Lower lobe of right lung (tissue), 2 donors: ENCODE data around the gene METTL2B. TPM values are rescaled to one million over a fixed set of nuclear protein-coding genes. Genes with fewer than 3 reads are reported as not detected.

Experiments used
- ATAC-seq, 2 donors: fragments of 200-7000 bp; cut with Tn5 transposase; one replicate each; pipeline ENCODE4 v1.9.1; 2020 to 2022; ENCODE audit warnings: mild to moderate bottlenecking in 2 of 2, moderate library complexity in 2 of 2
- DNase-seq: peaks from one replicate; pipeline ENCODE4 v3.0.0-alpha.2; 2020
- H3K27ac ChIP-seq: fragments of 200-600 bp; one replicate; pipeline ENCODE4 v1.8.0; 2022
- H3K27me3 ChIP-seq: fragments of 200-600 bp; one replicate; pipeline ENCODE4 v1.8.0; 2022; ENCODE audit warnings: low read depth
- H3K36me3 ChIP-seq: fragments of 200-600 bp; one replicate; pipeline ENCODE4 v1.8.0; 2022; ENCODE audit warnings: mild to moderate bottlenecking
- H3K4me1 ChIP-seq: fragments of 200-600 bp; one replicate; pipeline ENCODE4 v1.8.0; 2022
- H3K4me3 ChIP-seq: fragments of 200-600 bp; one replicate; pipeline ENCODE4 v1.8.0; 2022; ENCODE audit warnings: mild to moderate bottlenecking
- H3K9me3 ChIP-seq: fragments of 200-600 bp; one replicate; pipeline ENCODE4 v1.8.0; 2022
- intact Hi-C: fragments of 100-400 bp; cut with DNase I; formaldehyde crosslinking; loops from one replicate; pipeline ENCODE4 v1.11.0; 2022
- total RNA-seq: library from RNA; stranded (reverse); fragmentation: NEBNext Ultra II Directional; extraction: Animal tissue kit (Norgen Biotek cat#: 25700); gene quantifications from one replicate; pipeline ENCODE4 v1.2.1, GENCODE V29; 2021
- TF ChIP-seq, protein P1 (sequence below): fragments of 200-600 bp; IDR thresholded peaks from one replicate; pipeline ENCODE4 v1.8.0; 2022; ENCODE audit warnings: antibody characterized with exemption, mild to moderate bottlenecking
- donor health status: DM: no; HTN: yes; CAD: no; lungs with severe emphysema.

METTL2B gene
- total RNA-seq, 1 donor from 2014 or later, result 19.1 TPM

DNA sequence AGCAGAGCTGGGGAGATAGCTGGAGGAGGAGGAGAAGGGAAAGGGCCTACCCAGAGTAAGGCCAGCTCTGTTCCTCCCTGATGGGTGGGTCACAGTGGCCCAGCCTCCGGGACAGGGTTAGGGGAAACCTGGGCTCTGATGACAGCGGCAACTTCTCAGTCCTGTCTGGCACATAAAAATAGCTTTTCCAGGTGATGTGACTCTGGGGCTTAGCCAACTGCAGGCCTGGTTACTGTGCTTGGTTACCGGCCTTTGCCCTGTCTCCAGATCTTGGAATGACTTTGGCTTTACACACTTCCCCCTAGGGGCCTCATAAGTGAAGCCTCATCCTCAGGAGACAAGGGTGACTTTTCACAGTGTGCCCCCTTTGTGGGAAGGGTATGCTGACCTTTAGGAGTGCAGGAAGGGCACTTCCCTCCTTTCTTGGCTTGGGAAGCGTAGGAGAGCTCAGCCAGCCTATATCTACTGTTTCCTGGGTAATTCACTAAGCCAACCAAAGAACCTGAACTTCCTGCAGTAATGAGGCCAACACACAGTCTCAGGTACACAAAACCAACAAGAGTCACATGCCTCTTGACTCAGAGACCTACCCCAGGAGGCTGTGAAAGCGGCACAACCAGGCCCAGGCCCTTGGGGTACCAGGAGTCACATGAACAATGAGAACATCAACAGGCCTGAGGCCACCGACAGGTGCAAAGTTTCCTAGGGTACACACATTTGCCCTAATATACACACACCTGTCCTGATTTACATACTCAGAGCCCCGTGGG is 32.5 kb upstream of the METTL2B start:
- intact Hi-C loops, result no loop called here
- no peaks in the 10 kb centered on the region for H3K27me3 ChIP-seq
- DNase-seq, result no peak
- no peaks in the 10 kb centered on the region for H3K36me3 ChIP-seq
- no peaks in the 10 kb centered on the region for H3K4me1 ChIP-seq
- no peaks in the 10 kb centered on the region for H3K9me3 ChIP-seq
- H3K4me3 ChIP-seq, result no peak overlapping the region
- TF ChIP-seq, protein P1, sequence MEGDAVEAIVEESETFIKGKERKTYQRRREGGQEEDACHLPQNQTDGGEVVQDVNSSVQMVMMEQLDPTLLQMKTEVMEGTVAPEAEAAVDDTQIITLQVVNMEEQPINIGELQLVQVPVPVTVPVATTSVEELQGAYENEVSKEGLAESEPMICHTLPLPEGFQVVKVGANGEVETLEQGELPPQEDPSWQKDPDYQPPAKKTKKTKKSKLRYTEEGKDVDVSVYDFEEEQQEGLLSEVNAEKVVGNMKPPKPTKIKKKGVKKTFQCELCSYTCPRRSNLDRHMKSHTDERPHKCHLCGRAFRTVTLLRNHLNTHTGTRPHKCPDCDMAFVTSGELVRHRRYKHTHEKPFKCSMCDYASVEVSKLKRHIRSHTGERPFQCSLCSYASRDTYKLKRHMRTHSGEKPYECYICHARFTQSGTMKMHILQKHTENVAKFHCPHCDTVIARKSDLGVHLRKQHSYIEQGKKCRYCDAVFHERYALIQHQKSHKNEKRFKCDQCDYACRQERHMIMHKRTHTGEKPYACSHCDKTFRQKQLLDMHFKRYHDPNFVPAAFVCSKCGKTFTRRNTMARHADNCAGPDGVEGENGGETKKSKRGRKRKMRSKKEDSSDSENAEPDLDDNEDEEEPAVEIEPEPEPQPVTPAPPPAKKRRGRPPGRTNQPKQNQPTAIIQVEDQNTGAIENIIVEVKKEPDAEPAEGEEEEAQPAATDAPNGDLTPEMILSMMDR, result no peak
- no peak overlapping the region for H3K27ac ChIP-seq
- ATAC-seq, result no peak

DNA sequence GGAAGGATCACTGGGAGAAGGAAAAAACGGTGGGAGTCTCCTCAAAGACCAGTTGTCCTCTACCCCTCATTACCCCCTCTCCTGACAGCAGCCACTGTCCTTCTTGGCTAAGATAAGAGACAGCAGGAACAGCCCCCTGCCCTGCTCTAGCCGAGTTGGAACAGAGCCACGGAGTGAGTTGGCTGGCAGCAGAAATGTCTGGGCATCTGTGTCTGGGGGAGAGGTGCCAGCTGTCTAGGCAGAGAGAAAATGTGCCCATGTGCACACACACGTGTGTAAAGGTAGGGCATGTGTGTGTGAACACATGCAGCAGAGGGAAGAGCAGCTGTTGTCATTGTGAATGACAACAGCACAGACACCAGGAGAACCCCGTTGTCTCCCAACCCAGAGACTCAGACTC is 30.2 kb upstream of the METTL2B start:
- no peaks in the 10 kb centered on the region for H3K9me3 ChIP-seq
- no peak overlapping the region for H3K4me3 ChIP-seq
- intact Hi-C loops, result no loop called here
- H3K36me3 ChIP-seq, result no peaks in the 10 kb centered on the region
- DNase-seq, result no peak
- H3K4me1 ChIP-seq, result no peaks in the 10 kb centered on the region
- no peak for ATAC-seq
- TF ChIP-seq, protein P1, result no peak
- no peaks in the 10 kb centered on the region for H3K27me3 ChIP-seq
- no peak overlapping the region for H3K27ac ChIP-seq

DNA sequence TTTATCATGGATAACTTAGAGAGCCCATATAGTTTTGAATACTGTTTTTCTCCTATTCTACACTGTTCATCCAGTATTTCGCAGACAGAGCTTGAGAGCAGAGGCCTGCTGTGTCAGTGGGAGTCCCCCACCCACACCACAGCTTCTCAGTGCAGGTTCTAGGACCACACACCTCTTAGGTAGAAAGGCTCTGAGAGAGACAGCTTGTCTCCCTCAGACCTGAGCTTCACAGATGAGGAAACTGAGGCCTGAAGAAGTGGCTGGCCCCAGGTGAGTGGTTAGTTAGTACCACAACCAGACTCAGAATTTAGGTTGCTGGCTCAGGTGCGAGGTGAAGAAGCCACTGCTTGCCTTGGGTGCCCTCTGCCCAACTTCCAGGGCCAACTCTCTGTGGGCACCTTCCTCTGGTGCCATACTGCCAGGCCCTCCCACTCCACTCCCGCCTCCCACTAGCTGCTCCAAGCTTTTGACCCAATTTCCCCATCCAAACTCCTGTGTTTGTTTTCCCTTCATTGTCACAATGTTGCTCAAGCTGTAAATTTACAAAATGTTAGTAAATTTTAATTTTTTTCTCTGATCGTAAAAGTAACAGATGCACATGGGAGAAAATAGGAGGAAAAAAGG is 28.5 kb upstream of the METTL2B start:
- Histone ChIP-seq H3K27ac (no peak overlapping the region), H3K4me1 (no peaks in the 10 kb centered on the region), H3K4me3 (no peak overlapping the region), H3K36me3 (no peaks in the 10 kb centered on the region), H3K27me3 (no peaks in the 10 kb centered on the region), H3K9me3 (no peaks in the 10 kb centered on the region)
- DNase-seq, result no peak
- TF ChIP-seq, protein P1, result no peak
- intact Hi-C loops, result no loop called here
- ATAC-seq, result peak in 1 of 2 donors; percentile 53

DNA sequence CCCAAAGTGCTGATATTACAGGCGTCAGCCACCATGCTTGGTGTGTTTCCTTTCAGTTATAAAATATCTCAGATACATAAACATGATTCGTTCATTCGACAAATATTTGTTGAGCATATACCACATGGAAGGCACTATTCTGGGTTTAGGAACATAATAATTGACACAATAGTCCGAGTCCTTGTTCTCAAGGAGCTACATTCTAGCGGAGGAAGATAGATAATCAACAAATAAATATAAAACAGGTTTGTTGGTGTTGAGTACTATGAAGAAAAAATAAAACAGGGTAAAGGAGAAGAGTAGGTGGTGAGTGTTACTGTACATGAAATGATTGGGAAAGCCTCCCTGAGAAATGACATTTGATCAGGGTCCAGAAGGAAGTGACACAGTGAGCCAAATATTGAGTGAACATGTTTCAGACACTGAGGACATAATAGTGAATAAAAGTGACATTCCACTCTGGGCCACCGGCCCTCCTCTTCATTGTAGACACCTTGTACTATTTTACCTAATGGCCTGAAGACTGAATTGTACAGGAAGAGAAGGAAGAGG is 27.7 kb upstream of the METTL2B start:
- Histone ChIP-seq H3K4me1 (peaks cover 2% of the 10 kb centered on the region), H3K4me3 (no peak overlapping the region), H3K36me3 (no peaks in the 10 kb centered on the region), H3K27ac (no peak overlapping the region), H3K9me3 (no peaks in the 10 kb centered on the region), H3K27me3 (no peaks in the 10 kb centered on the region)
- peak in 1 of 2 donors; percentile 61 for ATAC-seq
- intact Hi-C loops, result no loop called here
- DNase-seq, result no peak
- TF ChIP-seq, protein P1, result no peak

DNA sequence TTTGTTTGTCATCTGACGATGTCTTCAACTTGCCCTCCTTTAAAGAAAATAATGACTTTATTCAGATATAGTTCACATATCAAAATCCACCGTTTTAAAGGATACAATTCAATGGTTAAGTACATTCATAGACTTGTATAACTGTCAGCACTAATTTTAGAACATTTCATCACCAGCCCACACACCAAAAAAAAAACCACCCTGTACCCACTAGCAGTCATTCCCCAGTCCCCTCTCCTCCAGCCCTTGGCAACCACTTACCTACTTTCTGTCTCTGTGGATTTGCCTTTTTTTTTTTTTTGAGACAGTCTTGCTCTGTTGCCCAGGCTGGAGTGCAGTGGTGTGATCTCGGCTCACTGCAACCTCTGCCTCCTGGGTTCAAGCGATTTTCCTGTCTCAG is 26.1 kb upstream of the METTL2B start:
- intact Hi-C loops, result no loop called here
- ATAC-seq (no peak), DNase-seq (no peak)
- Histone ChIP-seq H3K36me3 (no peaks in the 10 kb centered on the region), H3K4me3 (no peak overlapping the region), H3K27ac (no peak overlapping the region), H3K4me1 (peaks cover 6% of the 10 kb centered on the region), H3K27me3 (no peaks in the 10 kb centered on the region), H3K9me3 (no peaks in the 10 kb centered on the region)
- TF ChIP-seq, protein P1, result no peak
